Measurements from ENCODE around the gene HDAC4.

HDAC4 gene

DNA sequence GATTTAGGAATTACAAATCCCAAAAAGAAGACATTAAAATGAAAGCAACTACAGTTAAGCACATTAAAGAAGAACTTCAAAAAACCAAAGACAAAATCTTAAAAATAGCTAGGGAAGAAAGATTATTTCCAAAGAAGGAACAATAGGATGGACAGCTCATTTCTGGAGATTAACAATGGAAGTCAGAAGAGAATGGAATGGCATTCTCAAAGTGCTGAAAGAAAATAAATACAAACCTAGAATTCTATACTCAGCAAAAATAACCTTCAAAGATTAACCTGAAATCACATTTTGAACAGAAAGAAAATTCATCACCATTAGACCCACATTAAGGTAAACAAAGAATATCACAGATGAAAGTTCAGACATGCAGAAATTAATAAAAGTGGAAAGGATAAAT, 229.2 kb downstream of the HDAC4 start:
- TF ChIP-seq ZFX (IDR thresholded peaks at IDR 0.05; ENCODE audit: borderline replicate concordance): no peak
- no peak for TF ChIP-seq CTCF (IDR thresholded peaks at IDR 0.05)
- no peak overlapping the region for H3K27ac ChIP-seq

DNA sequence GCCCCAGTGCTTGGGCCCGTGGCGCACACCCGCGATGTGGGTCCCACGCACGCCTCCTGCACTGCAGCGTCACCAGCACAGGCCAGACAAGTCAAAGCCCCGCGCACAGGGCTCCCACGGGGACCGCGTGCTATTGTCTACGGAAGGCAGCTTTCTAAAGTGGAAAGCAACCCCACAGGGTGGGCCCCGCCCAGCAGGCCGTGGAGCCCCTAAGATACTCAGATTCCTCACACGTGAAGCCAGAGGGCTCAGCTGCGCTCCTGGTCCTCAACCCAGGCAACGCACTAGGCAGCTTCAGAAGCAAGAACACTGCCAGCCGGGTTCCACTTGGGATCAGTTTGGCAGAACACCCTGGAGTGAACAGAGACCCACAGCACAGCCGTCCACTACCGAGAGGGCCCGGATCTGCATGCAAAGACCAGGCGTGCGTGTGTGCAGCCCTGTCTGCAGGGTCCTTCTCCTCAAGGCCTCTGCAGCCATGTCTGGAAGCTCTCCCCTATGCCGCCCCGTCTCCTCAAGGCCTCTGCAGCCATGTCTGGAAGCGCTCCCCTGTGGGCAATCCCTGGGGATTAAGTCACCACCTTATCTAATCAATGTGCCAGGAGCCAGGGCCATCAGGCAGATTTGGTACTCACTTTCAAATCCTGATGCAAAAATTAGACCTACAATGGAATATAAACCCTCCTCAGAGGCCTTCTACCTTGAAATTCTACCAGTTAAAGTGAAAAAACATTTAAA, 231.3 kb downstream of the HDAC4 start:
- no peak overlapping the region for H3K27ac ChIP-seq
- no peak for TF ChIP-seq CTCF (IDR thresholded peaks at IDR 0.05)
- TF ChIP-seq ZFX (IDR thresholded peaks at IDR 0.05; ENCODE audit: borderline replicate concordance): no peak

DNA sequence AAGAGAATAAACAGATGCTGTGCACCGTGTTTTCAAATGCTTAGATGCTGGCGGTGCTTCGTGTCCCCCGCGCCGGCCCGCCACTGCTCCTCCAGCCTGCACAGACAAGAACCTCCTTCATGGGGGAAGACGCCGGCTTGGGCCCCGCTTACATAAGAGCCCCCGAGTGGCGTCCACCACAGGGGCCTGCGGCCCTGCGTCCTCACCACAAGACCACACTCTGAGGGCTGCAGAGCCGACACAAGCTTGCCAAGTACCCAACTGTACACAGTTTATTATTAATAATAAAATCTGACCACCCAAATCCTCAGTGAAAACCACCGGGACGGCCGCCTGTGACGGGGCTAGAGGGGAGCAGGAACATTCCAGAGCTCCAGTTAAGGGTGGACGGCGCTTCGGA, 232.2 kb downstream of the HDAC4 start:
- TF ChIP-seq ZFX (IDR thresholded peaks at IDR 0.05; ENCODE audit: borderline replicate concordance) (no peak), CTCF (IDR thresholded peaks at IDR 0.05) (no peak)
- no peak overlapping the region for H3K27ac ChIP-seq

GRCh38 chr2:239167766-239168444, 232.9 kb downstream of the HDAC4 start:
- no peak overlapping the region for H3K27ac ChIP-seq
- TF ChIP-seq CTCF (IDR thresholded peaks at IDR 0.05): no peak
- TF ChIP-seq ZFX (IDR thresholded peaks at IDR 0.05; ENCODE audit: borderline replicate concordance): no peak

DNA sequence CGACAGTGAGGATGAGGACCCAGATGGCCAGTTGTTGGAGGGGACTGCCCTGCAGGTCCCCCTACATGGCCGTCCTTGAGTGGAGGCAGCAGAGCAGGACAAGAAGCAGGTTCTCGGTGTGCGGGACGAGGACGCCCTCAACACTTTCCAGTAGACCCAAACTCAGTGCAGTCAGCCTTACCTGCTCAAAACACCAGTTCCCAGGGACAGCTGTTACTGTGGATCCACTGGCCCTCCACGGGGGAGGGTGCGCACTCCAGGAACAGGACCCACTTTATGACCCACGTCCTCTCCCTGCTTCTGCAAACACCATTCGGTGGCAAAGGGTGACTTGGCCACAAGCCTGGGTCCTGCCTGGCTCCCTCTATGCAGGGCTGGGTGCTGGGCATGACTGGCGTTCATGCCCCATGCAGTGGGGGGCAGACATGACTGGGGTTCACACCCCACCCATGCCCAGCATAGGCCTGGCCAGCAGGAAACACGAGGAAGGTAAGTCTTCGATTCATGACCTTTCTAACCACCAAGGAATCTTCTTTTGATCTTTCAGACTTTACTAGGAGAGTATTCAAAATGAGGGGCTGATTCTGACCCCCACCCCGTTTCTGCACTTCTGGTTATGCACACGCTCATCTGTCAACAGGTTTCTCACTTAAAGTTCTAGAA, 233.7 kb downstream of the HDAC4 start:
- H3K27ac ChIP-seq: no peak overlapping the region
- TF ChIP-seq ZFX (IDR thresholded peaks at IDR 0.05; ENCODE audit: borderline replicate concordance) (no peak), CTCF (IDR thresholded peaks at IDR 0.05) (no peak)

DNA sequence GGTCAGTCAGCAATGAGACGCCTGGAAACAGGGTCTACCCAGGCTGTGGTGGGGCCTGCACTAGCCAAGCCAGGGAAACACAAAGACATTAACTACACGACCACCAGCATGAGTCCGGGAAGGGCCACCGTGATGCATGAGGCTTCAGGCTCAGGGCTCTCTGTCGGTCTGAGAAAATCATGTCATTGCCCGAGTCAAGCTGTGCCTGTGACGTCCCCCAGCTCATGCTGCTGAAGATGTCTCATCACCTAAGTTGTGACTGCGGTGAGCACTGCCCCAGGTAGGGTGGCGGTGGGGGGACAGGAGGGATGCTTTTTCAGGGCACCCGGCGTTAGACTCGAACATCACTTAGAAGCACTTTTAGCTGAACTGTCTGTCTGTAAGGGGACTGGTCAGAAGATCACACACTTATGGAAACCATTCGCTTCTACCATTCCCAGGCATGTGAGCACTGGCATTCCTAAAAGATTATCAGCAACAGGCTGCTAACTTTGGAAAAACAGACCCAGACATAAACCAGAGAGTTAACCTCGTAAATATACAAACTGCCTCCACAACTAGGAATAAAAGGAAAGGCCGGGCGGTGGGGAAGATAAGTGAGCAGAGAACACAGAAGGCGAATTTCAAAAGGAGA, 234.5 kb downstream of the HDAC4 start:
- TF ChIP-seq CTCF (IDR thresholded peaks at IDR 0.05) (no peak), ZFX (IDR thresholded peaks at IDR 0.05; ENCODE audit: borderline replicate concordance) (no peak)
- no peak overlapping the region for H3K27ac ChIP-seq

Data from 22Rv1 (cell line).